Bronchial epithelial cell (primary cell): ENCODE results near the gene SGSM1. TPM values are rescaled to one million over a fixed set of nuclear protein-coding genes. Genes with fewer than 3 reads are reported as not detected.

Experiments
- DNase-seq: peaks from one replicate; pipeline ENCODE4 v3.0.0-alpha.2; 2010; ENCODE audit warnings: low read depth
- FAIRE-seq: peaks from 2 replicates; lab custom pipeline; 2011; peaks lifted over from hg19 to GRCh38; lab: Jason Lieb, UNC
- H3K27me3 ChIP-seq: 2 replicates; pipeline ENCODE4 v1.5.1; 2011; ENCODE audit warnings: low read length; ENCODE audit not compliant: control insufficient read depth, insufficient read depth
- H3K36me3 ChIP-seq: 2 replicates; pipeline ENCODE4 v1.5.1; 2011; ENCODE audit warnings: low read length; ENCODE audit not compliant: control insufficient read depth, insufficient read depth
- H3K4me3 ChIP-seq: 2 replicates; pipeline ENCODE4 v1.5.1; 2011; ENCODE audit warnings: mild to moderate bottlenecking, low read depth, low read length, control low read depth
- CTCF ChIP-seq: IDR thresholded peaks from 2 replicates; pipeline ENCODE4 v1.5.1; 2011; ENCODE audit warnings: mild to moderate bottlenecking, moderate library complexity, low read length, control low read depth, inconsistent platforms; ENCODE audit not compliant: insufficient read depth, severe bottlenecking
- total RNA-seq: library from RNA; depleted of rRNA; stranded (reverse); fragments of >200 nt; gene quantifications from 2 replicates; pipeline ENCODE4 v1.2.1, GENCODE V29; 2014

Gene SGSM1
- total RNA-seq, 1 donor from 2014 or later, result not detected

DNA sequence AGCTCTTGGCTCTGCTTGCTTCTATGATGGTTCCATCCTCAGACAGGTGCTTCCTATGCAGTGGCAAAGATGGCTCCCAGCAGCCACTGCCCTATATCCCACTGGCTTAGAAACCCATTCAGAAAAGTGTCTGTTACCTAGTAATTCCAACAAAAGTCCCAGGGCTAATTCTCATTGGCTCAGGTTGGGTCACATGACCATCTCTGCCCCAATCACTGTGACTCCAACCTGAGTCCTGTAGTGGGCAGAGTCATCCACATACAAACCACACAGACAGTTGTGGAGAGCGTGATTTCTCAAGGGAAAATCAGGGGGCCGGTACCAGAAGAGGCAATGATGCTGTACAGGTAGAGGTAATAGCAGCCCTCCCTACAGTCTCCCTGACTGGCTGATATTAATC, 73.0 kb downstream of the SGSM1 start:
- Histone ChIP-seq H3K27me3 (no peaks in the 10 kb centered on the region), H3K4me3 (no peak overlapping the region), H3K36me3 (no peaks in the 10 kb centered on the region)
- FAIRE-seq (no peak), DNase-seq (no peak)
- TF ChIP-seq CTCF, result no peak

GRCh38 chr22:24883432-24883831, 77.4 kb downstream of the SGSM1 start:
- DNase-seq, result no peak
- no peak overlapping the region for H3K4me3 ChIP-seq
- H3K27me3 ChIP-seq, result no peaks in the 10 kb centered on the region
- no peak for FAIRE-seq
- H3K36me3 ChIP-seq, result no peaks in the 10 kb centered on the region
- TF ChIP-seq CTCF, result no peak

GRCh38 chr22:24887260-24887659, 81.2 kb downstream of the SGSM1 start:
- TF ChIP-seq CTCF, result no peak
- DNase-seq (no peak), FAIRE-seq (no peak)
- Histone ChIP-seq H3K4me3 (no peak overlapping the region), H3K27me3 (no peaks in the 10 kb centered on the region), H3K36me3 (no peaks in the 10 kb centered on the region)

DNA sequence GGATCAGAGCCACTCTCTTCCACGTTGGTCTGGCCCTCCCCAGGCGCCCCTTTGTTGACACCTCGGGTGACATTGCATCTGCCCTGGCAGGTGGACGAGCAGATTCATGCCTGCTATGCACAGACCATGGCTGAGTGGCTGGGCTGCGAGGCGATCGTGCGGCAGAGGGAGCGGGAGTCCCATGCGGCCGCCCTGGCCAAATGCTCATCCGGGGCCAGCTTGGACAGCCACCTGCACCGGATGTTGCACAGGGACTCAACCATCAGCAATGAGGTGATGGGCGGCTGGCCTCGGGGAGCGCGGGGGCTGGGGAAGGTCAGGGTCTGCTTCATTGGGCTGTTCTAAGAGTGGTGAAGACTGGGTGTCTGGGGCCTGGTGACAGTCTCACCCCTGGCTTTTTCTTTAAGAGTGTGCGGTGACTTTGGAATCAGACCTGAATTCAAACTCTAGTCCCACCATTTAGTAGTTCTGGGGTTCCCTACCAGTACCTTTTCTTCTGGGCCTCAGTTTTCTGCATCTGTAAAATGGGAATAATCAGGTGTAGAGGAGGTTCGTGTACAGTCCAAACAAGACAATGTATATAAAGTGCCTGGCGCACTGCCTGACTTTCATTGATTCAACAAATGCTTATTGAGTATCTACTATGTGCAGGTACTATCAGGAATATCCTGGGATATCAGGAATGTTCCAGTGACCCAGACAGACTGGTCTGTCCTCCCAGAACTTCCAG, 87.5 kb downstream of the SGSM1 start:
- DNase-seq, result no peak
- FAIRE-seq, result no peak
- H3K4me3 ChIP-seq, result no peak overlapping the region
- H3K36me3 ChIP-seq, result no peaks in the 10 kb centered on the region
- no peaks in the 10 kb centered on the region for H3K27me3 ChIP-seq
- TF ChIP-seq CTCF, result no peak

GRCh38 chr22:24894220-24894975, 88.4 kb downstream of the SGSM1 start:
- FAIRE-seq (peak; percentile 98), DNase-seq (peak; percentile 98)
- Histone ChIP-seq H3K27me3 (no peaks in the 10 kb centered on the region), H3K36me3 (no peaks in the 10 kb centered on the region), H3K4me3 (no peak overlapping the region)
- TF ChIP-seq CTCF, result no peak
